ENCODE measurements around the gene ATP2A3.
A peak's percentile ranks its signal among the peaks of the same experiment; 100 is the strongest.

The ATP2A3 gene

DNA sequence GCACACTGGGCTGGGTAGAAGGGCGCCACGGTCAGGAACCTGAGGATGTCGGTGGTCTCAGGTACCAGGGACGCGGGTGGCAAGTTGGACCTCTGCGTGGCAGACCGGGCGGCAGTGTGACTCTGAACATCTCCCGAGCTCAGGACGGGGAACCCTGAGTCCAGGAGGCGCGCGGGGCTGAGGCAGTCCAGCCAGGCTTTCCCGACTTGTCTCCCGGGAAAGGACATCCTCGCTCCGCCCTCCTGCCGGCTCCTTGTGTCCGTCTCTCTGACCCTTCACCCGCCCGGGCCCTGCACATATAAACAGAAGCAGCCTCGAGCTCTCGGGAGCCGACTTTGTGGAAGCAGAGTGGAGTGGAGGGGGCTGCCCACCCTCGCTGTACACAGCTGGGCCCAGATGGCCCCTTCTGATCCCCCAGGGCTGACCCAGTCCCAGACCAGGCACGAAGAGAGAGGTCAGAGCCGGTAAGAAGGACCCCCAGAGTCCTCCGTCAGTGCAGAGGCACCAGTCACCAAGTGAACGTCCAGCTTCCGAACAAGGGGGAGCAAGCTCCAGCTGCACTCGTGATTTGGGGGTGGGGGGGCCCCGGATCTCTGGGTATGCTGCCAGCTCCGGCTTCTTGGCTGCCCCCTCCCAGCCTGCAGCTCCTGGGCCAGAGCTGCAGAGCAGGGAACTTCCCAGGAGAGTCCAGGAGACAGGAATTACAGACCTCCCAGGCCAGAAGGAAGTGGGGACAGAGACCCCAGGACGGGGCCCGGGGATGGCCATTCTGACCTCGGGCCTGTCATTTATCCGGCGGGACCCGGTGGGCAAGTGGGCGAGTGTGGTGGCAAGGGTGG lies 39.5 kb downstream of the ATP2A3 start:
- no peak for DNase-seq

- no peak for DNase-seq
These were observed 40.6 kb downstream of the ATP2A3 start for GRCh38 chr17:3923466-3924190.

DNA sequence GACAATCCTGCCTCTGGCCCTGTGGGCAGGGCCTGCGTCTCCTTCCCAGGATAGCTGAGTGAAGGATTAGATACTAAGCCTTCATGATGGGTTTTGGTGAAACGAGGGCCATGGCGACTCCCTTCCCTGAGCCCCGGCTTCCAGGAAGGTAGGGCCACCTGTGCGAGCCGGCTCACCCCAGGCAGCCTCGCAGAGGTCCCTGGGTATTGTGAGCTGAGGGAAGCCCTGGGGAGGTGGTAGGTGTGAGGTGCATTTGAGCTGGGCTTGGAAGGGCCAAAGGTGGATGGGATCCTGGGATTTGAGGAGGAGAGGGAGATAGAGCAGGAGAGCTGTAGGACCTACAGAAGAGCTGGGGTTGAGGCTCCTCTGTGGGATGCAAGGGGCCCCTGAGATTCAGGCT lies 41.5 kb downstream of the ATP2A3 start:
- no peak for DNase-seq

- no peak for DNase-seq
These were observed 42.5 kb downstream of the ATP2A3 start for GRCh38 chr17:3921502-3922319.

GRCh38 chr17:3921006-3921405 lies 43.2 kb downstream of the ATP2A3 start:
- DNase-seq, result no peak

GRCh38 chr17:3919123-3919624 lies 45.1 kb downstream of the ATP2A3 start:
- no peak for DNase-seq

DNA sequence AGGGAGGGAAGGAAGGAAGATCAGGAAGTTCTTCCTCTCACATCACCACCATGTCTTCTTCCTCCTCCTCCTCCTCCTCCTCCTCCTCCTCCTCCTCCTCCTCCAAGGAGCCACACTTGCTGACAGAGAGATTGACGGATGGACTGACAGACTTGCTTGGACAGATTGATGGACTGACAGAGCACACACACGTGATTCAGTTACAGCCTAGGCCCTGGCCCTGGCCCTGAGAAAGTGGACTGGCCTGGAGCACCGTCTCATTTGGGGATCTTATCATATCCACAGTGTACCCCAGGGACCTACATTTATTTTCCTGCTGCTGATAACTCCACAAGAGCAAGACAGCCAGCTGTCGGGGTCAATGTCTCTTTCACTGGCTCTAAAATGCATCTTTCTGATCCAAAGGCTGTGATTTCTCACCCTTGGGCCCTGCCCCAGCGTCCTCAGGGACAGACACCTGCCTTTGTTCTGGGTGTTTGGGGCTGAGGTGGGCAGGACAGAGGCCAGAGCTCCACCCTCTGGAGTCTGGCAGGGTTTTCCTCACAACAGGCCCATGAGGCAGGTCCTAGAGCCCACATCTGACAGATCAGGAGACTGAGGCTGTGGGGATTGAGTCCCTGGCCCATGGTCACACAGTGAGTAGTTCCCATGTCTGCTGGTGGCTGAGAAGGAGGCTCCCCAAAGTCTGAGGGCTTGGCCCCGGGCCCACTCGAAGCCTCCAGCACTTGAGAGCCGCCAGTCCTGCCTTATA lies 45.7 kb downstream of the ATP2A3 start:
- no peak for DNase-seq

DNA sequence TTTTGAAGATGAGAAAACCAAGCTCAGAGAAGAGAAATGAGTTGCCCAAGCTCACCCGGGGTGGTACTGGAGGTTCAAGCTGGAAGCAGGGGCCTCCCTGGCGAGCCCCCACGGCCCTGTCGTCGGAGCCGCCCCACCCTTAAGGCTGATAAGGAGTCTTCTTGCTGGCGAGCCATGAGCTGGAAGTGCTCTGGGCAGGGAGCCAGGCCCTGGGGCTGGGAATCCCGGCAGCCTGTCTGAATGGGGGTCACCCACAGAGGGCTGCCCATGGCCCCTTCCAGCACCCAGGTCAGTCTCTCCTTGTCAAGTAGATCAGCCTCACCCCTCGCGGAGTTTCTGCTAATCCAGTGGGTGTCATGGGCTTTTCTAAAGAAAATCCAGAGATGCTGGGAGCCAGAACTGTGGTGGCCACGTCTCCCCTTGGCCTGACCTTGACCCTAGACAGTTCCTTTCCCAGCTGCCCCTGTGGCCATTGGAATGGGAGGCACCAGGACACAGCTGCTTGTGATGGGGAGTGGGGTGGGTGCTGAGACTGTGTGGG lies 46.8 kb downstream of the ATP2A3 start:
- DNase-seq, result no peak

DNA sequence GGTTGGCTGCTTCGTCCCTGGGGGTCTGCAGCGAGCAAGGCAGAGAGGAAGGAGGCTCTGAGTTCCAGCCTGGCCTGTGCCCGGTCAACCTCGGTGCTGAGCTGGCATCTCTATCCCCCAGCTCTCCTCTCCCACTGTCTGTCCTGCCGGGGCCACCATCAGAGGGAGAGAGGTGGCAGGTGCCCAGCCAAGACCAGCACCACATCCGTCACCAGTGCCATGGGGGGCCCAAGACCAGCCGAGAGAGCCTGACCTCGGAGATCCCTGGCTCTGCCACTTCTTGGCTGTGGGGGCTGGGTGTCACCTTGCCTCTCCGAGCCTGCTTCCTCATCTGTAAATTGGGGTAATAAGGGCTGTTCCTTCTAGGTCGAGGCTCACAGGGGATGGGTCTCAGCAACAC lies 47.4 kb downstream of the ATP2A3 start:
- DNase-seq, result no peak

DNA sequence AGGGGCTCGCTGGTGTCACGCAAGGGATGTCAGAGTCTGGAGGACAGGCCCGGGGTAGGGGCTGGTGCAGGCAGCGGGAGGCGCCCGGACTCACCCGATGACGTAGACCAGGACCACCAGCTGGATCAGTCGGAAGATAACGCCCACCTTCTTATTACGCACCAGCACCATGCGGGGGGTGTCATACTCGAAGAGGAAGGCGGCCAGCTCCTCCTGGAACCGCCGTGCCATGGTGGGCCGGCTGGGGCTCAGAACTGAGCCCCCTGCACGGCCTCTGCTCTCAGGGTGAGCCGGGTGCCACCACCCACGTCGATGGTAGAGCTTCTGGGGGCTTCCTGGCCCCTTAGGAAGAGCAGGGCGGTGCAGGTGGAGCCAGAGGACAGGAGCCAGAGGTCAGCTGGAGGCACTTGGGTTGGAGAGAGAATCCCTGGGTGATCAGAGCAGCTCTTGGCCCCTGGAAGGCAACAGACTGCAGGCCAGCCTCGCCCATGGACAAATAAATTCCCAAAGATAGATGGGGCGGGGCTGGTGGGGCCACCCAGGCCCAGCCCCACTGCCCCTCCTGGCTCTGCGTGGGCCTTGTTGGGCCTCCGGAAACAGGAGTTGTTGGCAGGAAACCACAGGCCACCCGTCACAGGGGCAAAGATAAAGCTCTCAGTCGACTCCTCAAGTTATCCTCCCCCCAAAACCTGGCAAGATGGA lies 48.1 kb downstream of the ATP2A3 start, which contains the start of gene P2RX1:
TSS of gene P2RX1 (minus strand) at position 471 of the 702 bp plus-strand sequence. CDS start at position 231, 240 bp downstream.
- peak; percentile 57 for DNase-seq

- no peak for DNase-seq
These were observed 48.6 kb downstream of the ATP2A3 start for GRCh38 chr17:3915581-3915994.

DNA sequence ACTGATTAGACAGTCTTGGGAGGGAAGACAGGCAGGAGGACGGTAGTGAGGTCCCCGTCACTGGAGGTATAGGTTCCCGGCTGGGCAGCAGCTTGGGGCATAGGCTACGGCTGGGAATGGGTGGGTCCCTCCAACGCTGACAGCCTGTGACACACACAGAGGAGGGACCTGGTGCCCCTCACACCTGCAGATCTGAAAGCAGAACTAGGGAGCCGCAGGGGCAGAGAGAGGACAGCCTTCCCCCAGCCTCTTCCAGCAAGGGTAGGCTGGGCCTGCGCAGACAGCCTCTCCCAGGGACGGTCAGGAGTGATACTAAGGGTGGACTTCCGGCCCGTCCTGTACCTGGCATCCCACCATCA lies 49.9 kb downstream of the ATP2A3 start:
- no peak for DNase-seq

DNA sequence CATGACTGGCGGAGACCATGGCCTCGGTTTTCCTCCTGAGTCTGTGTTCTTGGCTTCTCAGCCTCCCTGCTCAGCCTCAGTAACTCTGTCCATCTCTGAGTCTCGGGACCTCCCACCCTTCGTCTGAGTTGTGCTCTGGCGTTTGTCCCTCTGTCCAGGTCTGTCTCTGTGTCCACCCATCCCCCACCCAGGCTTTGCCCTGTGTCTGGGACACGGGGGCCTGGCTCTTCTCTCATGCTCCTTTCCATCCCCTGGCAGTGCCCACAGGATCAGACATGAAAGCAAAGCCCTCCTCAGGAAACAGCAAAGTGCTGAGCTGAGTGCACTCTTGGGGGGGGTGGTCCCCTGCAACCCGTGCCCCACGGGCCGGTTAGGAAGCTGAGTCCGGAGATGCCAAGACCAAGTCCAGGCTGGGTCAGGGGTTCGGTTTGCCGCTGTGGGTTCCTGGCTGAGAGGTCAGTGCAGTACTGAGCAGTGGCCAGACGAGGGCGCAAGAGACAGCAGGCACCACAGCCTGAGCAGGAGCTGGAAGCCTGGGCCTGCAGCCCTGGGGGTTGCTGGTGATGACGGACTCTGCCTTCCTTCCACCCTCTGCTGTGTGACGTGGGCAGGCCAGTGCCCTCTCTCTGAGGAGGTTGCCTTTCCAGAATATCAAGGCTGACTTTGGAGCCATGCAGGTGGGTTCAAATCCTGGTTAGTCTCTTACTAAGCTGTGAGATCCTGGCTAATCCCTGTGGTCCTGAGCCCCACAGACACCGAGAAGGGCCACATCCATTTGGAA lies 50.5 kb downstream of the ATP2A3 start:
- peak; percentile 81 for DNase-seq

DNA sequence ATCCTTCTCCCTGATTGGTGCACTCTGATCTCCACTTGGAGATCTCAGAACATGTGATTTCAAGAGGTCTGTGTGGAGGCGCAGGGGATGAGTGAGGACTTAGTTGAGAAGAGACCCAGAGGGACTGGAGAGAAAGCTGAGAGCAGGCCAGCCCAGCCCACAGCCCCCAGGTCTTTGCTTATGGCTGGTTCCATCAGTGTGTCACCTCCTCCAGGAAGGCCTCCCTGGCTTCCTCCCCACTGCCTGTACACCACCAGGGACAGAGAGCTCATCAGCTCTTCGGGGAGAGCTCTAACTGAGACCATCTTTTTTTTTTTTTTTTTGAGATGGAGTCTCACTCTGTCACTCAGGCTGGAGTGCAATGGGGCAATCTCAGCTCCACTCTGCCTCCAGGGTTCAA lies 51.4 kb downstream of the ATP2A3 start:
- DNase-seq, result no peak

DNA sequence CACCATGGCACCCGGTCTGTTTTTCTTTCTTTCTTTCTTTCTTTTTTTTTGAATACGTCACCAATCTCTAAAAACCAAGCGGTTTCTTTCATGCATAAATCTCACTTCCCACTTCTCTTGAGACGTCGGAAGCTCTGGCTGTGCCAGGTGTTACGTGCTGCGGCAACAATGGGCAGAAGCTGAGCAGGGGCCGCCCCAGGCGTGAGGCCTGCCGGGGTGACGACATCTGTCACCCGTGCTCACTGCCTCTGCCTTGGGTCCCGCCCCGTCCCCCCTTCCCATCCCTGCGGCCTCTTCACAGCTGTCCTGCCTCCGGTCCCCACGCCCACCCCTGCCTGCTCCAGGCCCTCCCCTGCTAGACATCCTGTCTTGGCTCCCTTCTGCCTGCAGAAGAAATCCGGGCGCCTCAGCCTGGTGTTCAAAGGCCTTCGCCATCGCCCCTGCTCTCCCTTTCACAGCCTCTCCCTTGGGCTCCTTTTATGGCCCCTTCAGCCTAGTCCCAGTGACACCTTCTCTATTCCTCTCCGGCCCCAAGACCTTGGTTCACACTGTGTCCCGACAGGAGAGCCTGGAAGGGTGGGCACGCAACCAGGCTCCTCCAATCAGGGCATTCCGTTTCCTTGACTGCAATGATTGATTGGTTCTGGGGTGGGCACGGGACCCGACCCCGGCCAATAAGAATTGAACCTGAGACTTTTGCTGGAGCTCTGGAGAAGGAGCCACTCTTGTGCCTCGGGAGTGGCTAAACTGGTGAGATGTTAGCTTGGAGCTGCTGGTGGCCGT lies 52.8 kb downstream of the ATP2A3 start:
- DNase-seq, result peak; percentile 80

DNA sequence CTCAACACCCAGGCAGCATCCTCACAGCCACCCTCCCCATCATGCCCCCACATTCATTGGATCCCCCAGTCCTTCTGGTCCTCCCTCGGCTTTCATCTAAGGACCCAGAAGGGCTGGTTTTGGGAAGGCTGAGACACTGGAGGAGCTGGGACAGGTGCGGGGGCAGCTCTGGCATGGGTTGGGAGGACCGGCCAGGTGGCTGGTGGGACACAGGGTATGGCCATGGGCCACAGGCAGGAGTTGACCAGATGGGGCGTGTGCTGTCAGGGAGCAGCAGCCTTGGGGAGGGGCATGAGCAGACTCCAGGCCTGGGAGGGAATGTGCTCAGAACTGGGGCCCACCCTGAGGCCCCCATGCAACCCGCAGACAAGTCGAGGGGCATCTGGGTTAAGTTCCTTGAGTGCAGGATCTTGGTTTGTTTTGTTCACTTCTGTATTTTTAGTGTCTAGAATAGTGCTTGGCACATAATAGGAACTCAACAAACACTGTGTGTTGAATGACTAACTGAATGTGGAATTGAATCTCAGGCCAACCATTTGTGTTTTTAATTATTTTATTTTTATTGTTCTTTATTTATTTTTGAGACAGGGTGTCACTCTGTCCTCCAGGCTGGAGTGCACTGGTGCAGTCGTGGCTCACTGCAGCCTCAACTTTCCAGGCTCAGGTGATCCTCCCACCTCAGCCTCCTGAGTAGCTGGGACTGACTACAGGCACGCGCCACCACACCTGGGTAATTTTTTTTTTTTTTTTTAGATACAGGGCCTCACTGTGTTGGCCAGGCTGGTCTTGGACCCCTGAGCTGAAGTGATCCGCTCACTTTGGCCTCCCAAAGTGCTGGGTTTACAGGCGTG lies 53.6 kb downstream of the ATP2A3 start:
- DNase-seq, result no peak

- no peak for DNase-seq
These were observed 55.0 kb downstream of the ATP2A3 start for GRCh38 chr17:3909257-3909656.

DNA sequence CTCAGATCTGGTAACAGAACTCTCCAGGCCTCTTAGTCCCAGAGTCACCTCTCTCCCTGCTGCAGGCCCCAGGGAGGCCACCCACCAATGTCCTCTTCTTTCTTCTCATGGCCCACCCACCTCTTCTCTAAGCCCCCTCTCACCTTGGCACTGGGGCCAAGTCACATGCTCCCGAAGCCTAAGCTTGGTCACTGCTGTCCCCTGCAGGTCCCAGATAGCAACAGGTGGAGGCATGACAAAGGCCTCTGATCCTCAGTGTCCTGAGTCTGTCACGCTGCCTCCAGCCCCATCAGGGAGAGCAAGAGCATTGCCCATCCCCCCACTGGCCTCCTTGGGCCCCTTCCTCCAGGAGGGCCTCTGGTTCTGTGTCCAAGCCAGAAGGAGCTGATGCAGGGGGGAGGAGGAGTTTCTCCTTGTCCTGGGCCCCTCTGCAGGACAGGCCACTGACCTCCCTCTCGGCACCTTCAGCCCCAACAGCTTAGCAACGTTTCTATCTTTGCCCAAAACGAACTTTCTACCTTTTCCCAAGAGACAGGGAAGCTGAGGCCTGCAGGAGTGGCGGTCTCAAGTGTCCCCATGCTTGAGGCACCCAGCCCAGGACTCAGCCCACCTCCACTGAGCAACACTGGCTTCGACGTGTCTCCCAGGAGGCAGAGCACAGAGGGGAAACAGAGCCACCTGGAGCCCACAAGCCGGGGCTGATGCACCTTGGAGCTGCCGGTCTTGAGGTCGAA lies 56.6 kb downstream of the ATP2A3 start:
- no peak for DNase-seq
